ENCODE data around the gene HSPA1A.
"Not testable (repeated sequence)": the region's sequence is repeated elsewhere in the genome, so short reads cannot be mapped to it uniquely, and the experiment has no call there.

The HSPA1A gene

DNA sequence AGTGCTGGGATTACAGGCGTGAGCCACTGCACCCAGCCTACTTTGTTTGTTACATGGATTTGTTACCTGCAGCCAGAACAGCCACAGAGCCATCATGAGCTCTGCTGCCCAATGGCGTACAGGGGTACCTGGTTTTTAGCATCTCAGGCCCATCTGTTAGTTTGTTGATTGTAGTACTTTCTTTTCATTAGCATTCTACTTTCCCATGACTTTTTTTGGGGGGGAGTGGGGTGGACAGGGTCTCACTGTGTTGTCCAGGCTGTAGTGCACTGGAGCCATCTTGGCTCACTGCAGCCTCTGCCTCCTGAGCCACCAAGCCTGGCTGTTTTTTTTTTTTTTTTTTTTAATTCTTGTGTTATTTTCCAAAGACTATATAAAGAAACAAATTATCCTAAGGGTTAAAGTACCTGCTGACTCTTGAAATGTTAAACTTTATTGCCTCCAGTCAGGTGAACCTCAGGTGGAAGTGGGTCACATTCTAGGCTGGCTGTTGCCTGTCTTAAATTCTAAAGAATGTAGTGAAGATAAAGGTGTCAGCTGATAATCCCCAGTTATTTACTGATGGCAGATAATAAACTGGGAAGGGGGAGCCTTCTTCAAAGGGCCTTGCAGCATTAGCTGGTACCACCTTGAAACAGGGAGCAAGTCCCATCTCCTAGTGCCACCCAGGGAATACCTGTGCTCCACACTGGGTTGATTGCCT lies 32.1 kb downstream of the HSPA1A start:
- DNase-seq (ENCODE audit: insufficient read length, low spot score) (no peak), FAIRE-seq (no peak)
- TF ChIP-seq CTCF (IDR thresholded peaks at IDR 0.05; ENCODE audit: insufficient read depth, missing control alignments), result no peak

DNA sequence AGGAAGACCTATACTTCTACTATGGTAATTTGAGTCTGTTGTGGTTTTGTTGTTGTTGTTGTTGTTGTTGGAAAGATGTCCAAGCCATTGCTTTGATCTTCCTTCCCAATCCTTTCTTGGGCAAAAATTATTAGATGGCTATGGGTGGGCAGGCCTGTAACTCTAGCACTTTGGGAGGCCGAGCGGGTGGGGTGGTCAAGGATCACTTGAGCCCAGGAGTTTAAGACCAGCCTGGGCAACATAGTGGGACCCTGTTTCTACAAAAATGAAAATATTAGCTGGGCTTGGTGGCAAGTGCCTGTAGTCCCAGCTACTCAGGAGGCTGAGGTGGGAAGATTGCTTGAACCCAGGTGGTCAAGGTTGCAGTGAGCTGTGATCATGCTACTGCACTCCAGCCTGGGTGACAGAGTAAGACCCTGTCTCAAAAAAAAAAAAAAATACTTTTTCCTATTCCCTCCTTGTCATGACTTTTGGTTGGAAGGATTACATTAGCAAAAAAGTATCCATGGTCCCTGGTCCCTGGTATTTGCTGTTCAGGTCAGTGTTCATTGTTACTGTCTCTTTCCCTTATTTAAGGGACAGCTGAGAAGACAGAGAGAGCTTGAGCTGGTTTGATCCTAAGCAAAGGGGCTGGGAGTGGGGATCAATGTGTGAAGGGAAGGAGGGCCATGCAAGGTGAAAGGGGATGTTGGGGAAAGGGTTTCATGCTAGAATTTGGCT lies 35.6 kb downstream of the HSPA1A start:
- no peak for TF ChIP-seq CTCF (IDR thresholded peaks at IDR 0.05; ENCODE audit: insufficient read depth, missing control alignments)
- DNase-seq (ENCODE audit: insufficient read length, low spot score) (no peak), FAIRE-seq (no peak)

DNA sequence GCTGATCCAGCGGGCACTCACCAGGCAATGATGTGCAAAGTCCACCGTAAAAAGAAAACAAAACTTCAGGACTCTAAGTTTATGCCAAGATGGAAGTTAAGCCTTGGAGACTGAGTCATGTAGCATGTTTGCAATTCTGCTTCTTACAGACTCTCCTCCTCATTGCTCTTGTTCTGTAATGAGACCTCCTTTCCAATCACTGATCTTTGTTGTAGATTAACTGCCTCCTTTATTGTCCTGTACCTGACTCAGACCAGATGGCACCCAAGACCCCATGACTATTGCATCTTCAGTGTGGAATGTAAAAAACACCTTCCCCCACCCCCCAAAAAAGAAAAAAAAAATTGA lies 36.1 kb downstream of the HSPA1A start:
- DNase-seq (ENCODE audit: insufficient read length, low spot score), result no peak
- no peak for TF ChIP-seq CTCF (IDR thresholded peaks at IDR 0.05; ENCODE audit: insufficient read depth, missing control alignments)
- no peak for FAIRE-seq

DNA sequence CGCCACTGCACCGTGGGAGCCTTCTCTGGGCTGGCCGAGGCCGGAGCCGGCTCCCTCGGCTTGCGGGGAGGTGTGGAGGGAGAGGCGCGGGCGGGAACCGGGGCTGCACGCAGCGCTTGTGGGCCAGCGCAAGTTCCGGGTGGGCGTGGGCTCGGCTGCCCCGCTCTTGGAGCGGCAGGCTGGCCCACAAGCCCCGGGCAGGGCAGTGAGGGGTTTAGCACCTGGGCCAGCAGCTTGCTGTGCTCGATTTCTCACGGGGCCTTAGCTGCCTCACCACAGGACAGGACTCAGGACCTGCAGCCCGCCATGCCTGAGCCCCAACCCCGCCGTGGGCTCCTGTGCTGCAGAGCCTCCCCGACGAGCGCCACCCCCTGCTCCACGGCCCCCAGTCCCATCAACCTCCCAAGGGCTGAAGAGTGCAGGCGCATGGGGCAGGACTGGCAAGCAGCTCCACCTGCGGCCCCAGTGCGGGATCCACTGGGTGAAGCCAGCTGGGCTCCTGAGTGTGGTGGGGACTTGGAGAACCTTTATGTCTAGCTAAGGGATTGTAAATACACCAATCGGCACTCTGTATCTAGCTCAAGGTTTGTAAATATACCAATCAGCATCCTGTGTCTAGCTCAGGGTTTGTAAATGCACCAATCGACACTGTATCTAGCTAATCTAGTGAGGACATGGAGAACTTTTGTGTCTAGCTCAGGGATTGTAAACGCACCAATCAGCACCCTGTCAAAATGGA lies 36.8 kb downstream of the HSPA1A start:
- FAIRE-seq; DNase-seq (ENCODE audit: insufficient read length, low spot score): not testable (repeated sequence)

DNA sequence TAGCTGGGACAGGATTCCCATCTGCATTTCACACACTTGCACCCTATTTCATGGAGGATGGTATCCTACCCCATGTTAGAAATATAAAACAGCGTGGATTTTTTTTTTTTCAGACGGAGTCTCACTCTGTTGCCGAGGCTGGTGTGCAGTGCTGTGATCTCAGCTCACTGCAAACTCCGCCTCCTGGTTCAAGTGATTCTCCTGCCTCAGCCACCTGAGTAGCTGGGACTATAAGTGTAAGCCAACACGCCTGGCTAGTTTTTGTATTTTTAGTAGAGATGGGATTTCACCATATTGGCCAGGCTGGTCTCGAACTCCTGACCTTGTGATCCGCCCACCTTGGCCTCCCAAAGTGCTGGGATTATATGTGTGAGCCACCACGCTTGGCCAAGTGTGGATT lies 42.4 kb downstream of the HSPA1A start:
- not testable (repeated sequence) for FAIRE-seq

DNA sequence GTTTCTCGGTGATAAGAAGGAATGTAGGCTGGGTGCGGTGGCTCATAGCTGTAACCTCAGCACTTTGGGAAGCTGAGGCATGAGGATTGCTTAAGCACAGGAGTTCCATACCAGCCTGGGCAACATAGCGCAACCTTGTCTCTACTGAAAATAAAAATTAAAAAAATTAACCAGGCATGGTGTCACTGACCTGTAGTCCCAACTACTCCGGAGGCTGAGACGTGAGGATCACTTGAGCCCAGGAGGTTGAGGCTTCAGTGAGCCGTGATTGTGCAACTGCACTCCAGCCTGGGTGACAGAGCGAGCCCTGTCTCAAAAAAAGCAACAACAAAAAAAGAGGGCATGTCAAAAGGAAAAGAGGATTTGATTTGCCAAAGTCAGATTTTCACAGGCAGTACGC lies 43.4 kb downstream of the HSPA1A start:
- DNase-seq (ENCODE audit: insufficient read length, low spot score), result no peak
- FAIRE-seq, result no peak
- TF ChIP-seq CTCF (IDR thresholded peaks at IDR 0.05; ENCODE audit: insufficient read depth, missing control alignments), result no peak

More for the DNA sequence above, 42.4 kb downstream of the HSPA1A start:
- DNase-seq (ENCODE audit: insufficient read length, low spot score), result not testable (repeated sequence)

DNA sequence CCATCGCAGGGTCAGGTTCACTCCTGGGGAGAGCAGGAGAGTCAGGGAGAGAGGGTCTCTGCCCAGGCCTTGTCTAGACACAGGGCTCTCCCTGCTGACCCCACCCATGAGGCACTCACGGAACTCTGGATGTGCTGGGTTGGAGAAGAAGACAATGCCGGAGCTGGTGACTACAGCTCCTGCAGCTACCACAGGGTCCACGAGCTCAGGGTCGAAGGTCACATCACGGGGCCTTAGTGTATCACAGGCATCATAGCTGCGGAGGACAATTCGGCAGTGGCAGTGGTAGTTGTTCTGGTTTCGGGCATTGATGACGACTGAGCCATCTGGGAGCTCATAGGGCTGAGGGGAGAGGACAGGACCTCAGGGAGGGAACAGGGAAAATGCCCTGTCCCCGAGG lies 44.6 kb downstream of the HSPA1A start:
- DNase-seq (ENCODE audit: insufficient read length, low spot score) (no peak), FAIRE-seq (no peak)
- TF ChIP-seq CTCF (IDR thresholded peaks at IDR 0.05; ENCODE audit: insufficient read depth, missing control alignments), result no peak

DNA sequence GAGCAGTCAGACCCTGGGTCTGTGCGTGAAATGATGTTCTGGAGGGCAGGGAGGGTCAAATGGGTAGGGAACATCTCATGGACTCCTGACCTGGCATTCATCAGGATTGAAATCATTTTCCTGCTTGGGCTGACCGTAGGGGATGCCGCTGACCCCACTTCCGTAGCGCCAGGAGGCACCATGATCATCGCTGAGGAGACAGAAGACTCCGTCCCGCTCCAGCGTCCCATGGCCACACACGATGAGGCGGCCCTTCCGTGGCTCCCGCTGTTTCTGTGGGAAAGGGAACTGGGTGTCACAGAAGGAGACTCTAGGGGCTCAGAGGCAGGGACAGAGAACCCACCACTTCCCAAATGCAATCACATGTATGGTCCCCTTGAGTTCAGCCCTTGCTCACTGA lies 45.0 kb downstream of the HSPA1A start:
- no peak for TF ChIP-seq CTCF (IDR thresholded peaks at IDR 0.05; ENCODE audit: insufficient read depth, missing control alignments)
- no peak for DNase-seq (ENCODE audit: insufficient read length, low spot score)
- FAIRE-seq, result no peak
